Smooth muscle cell (in vitro differentiated cells): Measurements from ENCODE around the gene SPRED3. TPM values are rescaled to one million over a fixed set of nuclear protein-coding genes. Genes with fewer than 3 reads are reported as not detected.
A peak's percentile ranks its signal among the peaks of the same experiment; 100 is the strongest.

Source experiments
- DNase-seq: peaks from one replicate; lab custom pipeline; 2025; ENCODE audit not compliant: unreplicated experiment; lab: John Stamatoyannopoulos, UW
- H2AFZ ChIP-seq: fragments of 200-600 bp; sonication (generic); 2 replicates; pipeline ENCODE4 v1.6.0; 2016; ENCODE audit warnings: antibody characterized with exemption, low read depth, mild to moderate bottlenecking
- H3F3A ChIP-seq: fragments of 200-600 bp; sonication (generic); 2 replicates; pipeline ENCODE4 v1.6.0; 2017; ENCODE audit warnings: antibody characterized with exemption, low read depth
- H3K27ac ChIP-seq: fragments of 200-600 bp; sonication (generic); 2 replicates; pipeline ENCODE4 v1.5.1; 2016; ENCODE audit warnings: low read depth, mild to moderate bottlenecking
- H3K27me3 ChIP-seq: fragments of 200-600 bp; sonication (generic); 2 replicates; pipeline ENCODE4 v1.6.1; 2016; ENCODE audit warnings: low read depth, mild to moderate bottlenecking
- H3K36me3 ChIP-seq: fragments of 200-600 bp; sonication (generic); 2 replicates; pipeline ENCODE4 v1.5.1; 2016; ENCODE audit warnings: low read depth
- H3K4me1 ChIP-seq: fragments of 200-600 bp; sonication (generic); 2 replicates; pipeline ENCODE4 v1.5.1; 2016; ENCODE audit warnings: low read depth
- H3K4me2 ChIP-seq: fragments of 200-600 bp; sonication (generic); 2 replicates; pipeline ENCODE4 v1.6.0; 2016; ENCODE audit warnings: mild to moderate bottlenecking
- H3K4me3 ChIP-seq: fragments of 200-600 bp; sonication (generic); 2 replicates; pipeline ENCODE4 v1.5.1; 2016; ENCODE audit warnings: mild to moderate bottlenecking
- H3K79me2 ChIP-seq: fragments of 200-600 bp; sonication (generic); 2 replicates; pipeline ENCODE4 v1.6.0; 2016; ENCODE audit warnings: low read depth, mild to moderate bottlenecking
- H3K9ac ChIP-seq: fragments of 200-600 bp; sonication (generic); 2 replicates; pipeline ENCODE4 v1.6.0; 2016; ENCODE audit warnings: low read depth
- H3K9me3 ChIP-seq: fragments of 200-600 bp; sonication (generic); replicated peaks from 2 replicates; pipeline ENCODE4 v1.5.1; 2016; ENCODE audit warnings: low read depth
- H4K20me1 ChIP-seq: fragments of 200-600 bp; sonication (generic); 2 replicates; pipeline ENCODE4 v1.6.0; 2016; ENCODE audit warnings: low read depth
- CTCF ChIP-seq: fragments of 200-600 bp; sonication (generic); IDR thresholded peaks from 2 replicates; pipeline ENCODE4 v1.5.1; 2017; ENCODE audit warnings: borderline replicate concordance, mild to moderate bottlenecking, antibody characterized with exemption; ENCODE audit not compliant: insufficient read depth, poor library complexity, severe bottlenecking
- WGBS: methylation state at CpG from one replicate; pipeline ENCODE4 v1.1.7; 2016; ENCODE audit warnings: low lambda C conversion rate; 5-methylcytosine and 5-hydroxymethylcytosine counted together
- polyA plus RNA-seq: library from polyadenylated mRNA; unstranded; fragments of >200 nt; fragmentation: Nextera tagmentation; extraction: Ambion mirVana; gene quantifications from 2 replicates; pipeline ENCODE4 v1.2.1, GENCODE V29; 2016
- total RNA-seq: library from RNA; depleted of rRNA; stranded (reverse); fragments of >200 nt; gene quantifications from 2 replicates; pipeline ENCODE4 v1.2.3, GENCODE V29; 2014

Gene SPRED3
- total and polyA plus RNA-seq, 2 experiments from 2014 or later = 1.8 to 3.0 TPM

DNA sequence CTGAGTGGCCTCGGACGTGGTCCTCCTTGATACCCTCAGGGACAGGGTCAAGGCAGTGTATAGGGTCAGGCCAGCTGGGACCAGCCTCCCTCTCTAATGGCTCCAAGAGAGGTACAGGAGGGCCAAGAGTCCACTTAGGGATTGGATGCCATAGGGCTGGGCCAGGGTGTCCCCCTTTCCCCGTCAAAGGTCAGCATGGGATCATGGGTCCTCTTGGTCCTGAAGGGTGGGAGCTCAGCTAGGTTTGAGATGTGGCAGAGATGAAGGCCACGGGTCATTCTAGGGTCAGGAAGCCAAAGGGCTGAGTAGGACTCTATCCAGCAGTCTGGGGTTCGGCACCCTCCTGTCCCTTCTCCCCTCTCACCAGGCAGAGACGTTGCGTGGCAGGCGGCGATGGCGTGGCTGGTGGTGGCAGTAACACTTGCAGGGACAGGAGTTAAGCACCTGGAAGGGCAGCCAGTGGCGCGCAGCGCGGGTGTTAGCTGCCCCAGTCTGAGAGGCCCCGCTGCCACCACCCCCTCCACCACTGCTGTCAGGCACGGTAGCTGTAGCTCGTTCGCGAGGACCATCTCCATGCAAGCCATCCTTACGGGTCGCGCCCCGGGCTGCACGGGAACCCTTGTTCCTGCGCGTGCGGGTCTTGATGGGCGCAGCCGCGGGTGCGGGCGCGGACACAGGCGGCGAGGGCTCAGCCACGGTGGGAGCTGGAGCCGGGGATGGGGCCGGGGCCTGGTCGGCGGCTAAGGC lies 3.3 kb upstream of the SPRED3 start:
- Histone ChIP-seq H3F3A (peaks cover 10% of the 10 kb centered on the region), H3K27ac (no peak overlapping the region), H4K20me1 (peaks cover 72% of the 10 kb centered on the region), H3K9ac (no peak overlapping the region), H3K4me1 (peaks cover 3% of the 10 kb centered on the region), H3K9me3 (no peaks in the 10 kb centered on the region), H3K36me3 (no peaks in the 10 kb centered on the region), H3K27me3 (no peaks in the 10 kb centered on the region), H3K79me2 (no peaks in the 10 kb centered on the region), H3K4me2 (no peak overlapping the region), H2AFZ (no peak overlapping the region), H3K4me3 (no peak overlapping the region)
- no peak for TF ChIP-seq CTCF
- 82% methylated on average over 38 of the region's 40 CpGs for WGBS
- no peak for DNase-seq

DNA sequence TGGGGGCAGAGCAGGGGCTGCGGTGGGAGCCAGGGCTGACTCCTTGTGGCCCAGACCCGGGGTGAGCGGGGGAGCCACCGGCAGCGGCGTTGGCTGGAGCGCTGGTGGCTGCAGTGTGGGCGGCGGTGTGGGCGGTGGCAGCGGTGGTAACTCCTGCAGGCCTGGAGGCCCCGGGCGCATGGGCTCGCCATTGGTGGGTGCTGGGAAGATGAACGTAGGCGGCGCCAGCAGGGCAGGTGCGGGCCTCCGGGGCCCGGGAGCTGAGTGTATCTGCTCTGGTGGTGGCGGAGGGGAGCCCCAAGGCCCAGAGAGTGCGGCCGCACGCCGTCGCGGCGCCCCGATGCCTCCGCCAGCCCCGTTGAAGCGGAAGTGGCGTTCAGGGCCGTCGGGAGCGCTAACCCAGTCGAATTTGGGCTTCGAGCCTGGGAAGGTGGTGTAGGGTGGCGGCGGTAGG lies 2.7 kb upstream of the SPRED3 start:
- H3K9me3 ChIP-seq = no peaks in the 10 kb centered on the region
- TF ChIP-seq CTCF = no peak
- H3K36me3 ChIP-seq = no peaks in the 10 kb centered on the region
- 52% methylated on average over 35 of the region's 40 CpGs for WGBS
- peaks cover 4% of the 10 kb centered on the region for H3K4me1 ChIP-seq
- no peak overlapping the region for H3K27ac ChIP-seq
- no peak overlapping the region for H2AFZ ChIP-seq
- no peaks in the 10 kb centered on the region for H3K27me3 ChIP-seq
- H3K4me3 ChIP-seq = no peak overlapping the region
- H4K20me1 ChIP-seq = peaks cover 66% of the 10 kb centered on the region
- no peaks in the 10 kb centered on the region for H3K79me2 ChIP-seq
- H3K4me2 ChIP-seq = no peak overlapping the region
- no peak for DNase-seq
- H3K9ac ChIP-seq = no peak overlapping the region
- peaks cover 10% of the 10 kb centered on the region for H3F3A ChIP-seq

GRCh38 chr19:38386300-38386970 lies 2.1 kb upstream of the SPRED3 start:
- H3K9ac ChIP-seq = no peak overlapping the region
- H4K20me1 ChIP-seq = peaks cover 60% of the 10 kb centered on the region
- H3K4me3 ChIP-seq = peak overlapping the region; percentile 71
- H3F3A ChIP-seq = peaks cover 10% of the 10 kb centered on the region
- no peak overlapping the region for H2AFZ ChIP-seq
- H3K79me2 ChIP-seq = no peaks in the 10 kb centered on the region
- WGBS = 44% methylated on average over 46 of the region's 61 CpGs
- peaks cover 4% of the 10 kb centered on the region for H3K4me1 ChIP-seq
- H3K9me3 ChIP-seq = no peaks in the 10 kb centered on the region
- H3K27me3 ChIP-seq = no peaks in the 10 kb centered on the region
- no peak overlapping the region for H3K27ac ChIP-seq
- H3K4me2 ChIP-seq = peak overlapping the region; percentile 95
- H3K36me3 ChIP-seq = no peaks in the 10 kb centered on the region
- TF ChIP-seq CTCF = no peak
- no peak for DNase-seq
